HepG2 (cell line): ENCODE results near the gene SMARCC1. TPM values are rescaled to one million over a fixed set of nuclear protein-coding genes. Genes with fewer than 3 reads are reported as not detected.

Source experiments
- ATAC-seq: fragments of 200-7000 bp; cut with Tn5 transposase; 3 replicates; pipeline ENCODE4 v1.9.1; 2020; ENCODE audit warnings: mild to moderate bottlenecking, moderate library complexity
- BruUV-seq: library from RNA; stranded (reverse); fragments of 400-500 nt; replicated peaks from 2 replicates; lab custom pipeline; 2021; lab: Mats Ljungman, UMichigan
- CTCF ChIA-PET: fragments of 300-600 bp; formaldehyde crosslinking; extraction: SDS; loops from one replicate; lab custom pipeline; 2021; ENCODE audit warnings: low total read pairs, inconsistent platforms, low intra/inter-chr PET ratio; lab: Yijun Ruan, JAX
- POLR2A ChIA-PET: fragments of 350-600 bp; sonication (Branson Sonifier 250); formaldehyde crosslinking; loops from one replicate; lab custom pipeline; 2020; ENCODE audit warnings: antibody characterized with exemption, inconsistent platforms; lab: Yijun Ruan, JAX
- DNase-seq: peaks from one replicate; pipeline ENCODE4 v3.0.0-alpha.2; 2015; ENCODE audit warnings: low spot score
- FAIRE-seq: peaks from 3 replicates; lab custom pipeline; 2011; peaks lifted over from hg19 to GRCh38; lab: Jason Lieb, UNC
- H2AFZ ChIP-seq: one replicate; pipeline ENCODE4 v1.6.1; 2011; ENCODE audit warnings: low read length, inconsistent platforms
- H3K27ac ChIP-seq: fragments of 300-600 bp; 3 replicates; pipeline ENCODE4 v1.8.0; 2011; ENCODE audit warnings: mixed run types, mild to moderate bottlenecking, mixed read lengths, low read length, inconsistent platforms; ENCODE audit not compliant: insufficient read depth; ENCODE audit errors: extremely low read length
- H3K27me3 ChIP-seq, 2 experiments: fragments of 200-600 bp in 1 of 2; 2 replicates in 1 of 2; 3 replicates in 1 of 2; pipeline versions ENCODE4 v1.6.0 to v1.8.0; 2011; ENCODE audit warnings: low read length in 2 of 2, mild to moderate bottlenecking in 2 of 2, moderate library complexity in 2 of 2, inconsistent platforms in 1 of 2; ENCODE audit not compliant: insufficient read depth in 2 of 2, control insufficient read depth in 1 of 2
- H3K36me3 ChIP-seq, 2 experiments: fragments of 200-600 bp in 1 of 2; replicated peaks in 1 of 2; 2 replicates in 1 of 2; 3 replicates in 1 of 2; pipeline versions ENCODE4 v1.5.1 to v1.8.0; 2011; ENCODE audit warnings: low read length in 2 of 2, inconsistent platforms in 1 of 2; ENCODE audit not compliant: insufficient read depth in 2 of 2, control insufficient read depth in 1 of 2
- H3K4me1 ChIP-seq: 2 replicates; pipeline ENCODE4 v1.5.1; 2012; ENCODE audit warnings: low read length, inconsistent platforms; ENCODE audit not compliant: insufficient read depth
- H3K4me2 ChIP-seq: 2 replicates; pipeline ENCODE4 v1.6.0; 2011; ENCODE audit warnings: low read depth, low read length, inconsistent platforms
- H3K4me3 ChIP-seq, 3 experiments: fragments of 200-600 bp in 1 of 3; sonication (generic), shearing (Covaris generic) in 1 of 3; replicated peaks in 1 of 3; 2 replicates each; pipeline ENCODE4 v1.5.1; 2011 to 2016; ENCODE audit warnings: low read length in 3 of 3, inconsistent platforms in 2 of 3, low read depth in 2 of 3, mild to moderate bottlenecking in 2 of 3, control low read depth in 1 of 3, mixed read lengths in 1 of 3; ENCODE audit not compliant: insufficient read depth in 1 of 3
- H3K79me2 ChIP-seq: one replicate; pipeline ENCODE4 v1.6.1; 2011; ENCODE audit warnings: low read length, inconsistent platforms; ENCODE audit not compliant: insufficient read depth
- H3K9ac ChIP-seq: 2 replicates; pipeline ENCODE4 v1.6.0; 2011; ENCODE audit warnings: mild to moderate bottlenecking, low read depth, low read length, inconsistent platforms; ENCODE audit not compliant: insufficient read depth
- H3K9me3 ChIP-seq: 2 replicates; pipeline ENCODE4 v1.5.1; 2012; ENCODE audit warnings: mild to moderate bottlenecking, low read length
- H4K20me1 ChIP-seq: 2 replicates; pipeline ENCODE4 v1.6.0; 2011; ENCODE audit warnings: inconsistent platforms, mild to moderate bottlenecking, low read length, moderate library complexity; ENCODE audit not compliant: insufficient read depth
- PITX1 ChIP-seq: sonication (generic); formaldehyde crosslinking; IDR thresholded peaks from 2 replicates; pipeline ENCODE4 v1.5.1; 2020; ENCODE audit warnings: mild to moderate bottlenecking, missing genetic modification reagents
- ZNF24 ChIP-seq: fragments of 450-650 bp; IDR thresholded peaks from 2 replicates; pipeline ENCODE4 v1.6.1; 2017; ENCODE audit warnings: antibody characterized with exemption, mild to moderate bottlenecking
- ZNF549 ChIP-seq: sonication (generic); formaldehyde crosslinking; IDR thresholded peaks from 2 replicates; pipeline ENCODE4 v1.5.0; 2020; ENCODE audit warnings: missing genetic modification reagents
- ZNF709 ChIP-seq: sonication (generic); formaldehyde crosslinking; IDR thresholded peaks from 2 replicates; pipeline ENCODE4 v1.5.0; 2020; ENCODE audit warnings: mild to moderate bottlenecking, missing genetic modification reagents
- WGBS: methylation state at CpG from one replicate; pipeline ENCODE4 v1.1.6; 2017; ENCODE audit warnings: low lambda C conversion rate; 5-methylcytosine and 5-hydroxymethylcytosine counted together
- in situ Hi-C: cut with HindIII; loops from 2 replicates; pipeline ENCODE4 v1.10.0; 2017; ENCODE audit warnings: low pct_unique_long_range_greater_than_20kb; ENCODE audit not compliant: extremely low pct_ligation_motif_present
- intact Hi-C: fragments of 100-400 bp; cut with micrococcal nuclease; formaldehyde crosslinking; loops from one replicate; pipeline ENCODE4 v1.10.0; 2022; ENCODE audit not compliant: unreplicated experiment
- polyA plus RNA-seq, 8 experiments: library from polyadenylated mRNA; depleted of rRNA in 3 of 8; stranded (reverse) in 7 of 8; unstranded in 1 of 8; fragments of >200 nt; fragmentation: Illumina TruSeq in 4 of 8; extraction: Trizol in 4 of 8; gene quantifications; 2 replicates each; pipeline versions ENCODE4 v1.2.1 to v1.2.3, GENCODE V29; 2011 to 2016; ENCODE audit warnings: low read depth in 4 of 8, missing spikeins in 1 of 8, mixed read lengths in 1 of 8; ENCODE audit not compliant: insufficient read depth in 1 of 8
- total RNA-seq, 5 experiments: library from RNA; depleted of rRNA; stranded (reverse); fragments of >200 nt; fragmentation: Illumina TruSeq; extraction: Trizol; gene quantifications; 2 replicates each; pipeline ENCODE4 v1.2.3, GENCODE V29; 2016; ENCODE audit warnings: low read depth in 1 of 5
- TF ChIP-seq, protein P1 (sequence below): sonication (generic); formaldehyde crosslinking; IDR thresholded peaks from 2 replicates; pipeline ENCODE4 v1.8.0; 2022; ENCODE audit warnings: mild to moderate bottlenecking, missing genetic modification reagents, borderline replicate concordance
- TF ChIP-seq, protein P2 (sequence below): sonication (generic); formaldehyde crosslinking; IDR thresholded peaks from 2 replicates; pipeline ENCODE4 v1.5.1; 2020; ENCODE audit warnings: mild to moderate bottlenecking, missing genetic modification reagents
- TF ChIP-seq, protein P3 (sequence below): sonication (generic); formaldehyde crosslinking; IDR thresholded peaks from 2 replicates; pipeline ENCODE4 v1.4.0; 2020; ENCODE audit warnings: missing genetic modification reagents
- TF ChIP-seq, protein P4 (sequence below): IDR thresholded peaks from 2 replicates; pipeline ENCODE4 v1.6.1; 2018; ENCODE audit warnings: missing genetic modification reagents, mild to moderate bottlenecking, missing compliant biosample characterization
- TF ChIP-seq, protein P5 (sequence below), 2 experiments: IDR thresholded peaks; 2 replicates each; pipeline ENCODE4 v1.6.1; 2011 to 2012; ENCODE audit warnings: low read length in 2 of 2, borderline replicate concordance in 1 of 2, low read depth in 1 of 2, mild to moderate bottlenecking in 1 of 2, moderate library complexity in 1 of 2

The SMARCC1 gene
- total and polyA plus RNA-seq, 2 of the 13 experiments (the other 11 are each of a cell fraction or from before 2014, with no cell fraction given): 47.9 to 58.4 TPM

DNA sequence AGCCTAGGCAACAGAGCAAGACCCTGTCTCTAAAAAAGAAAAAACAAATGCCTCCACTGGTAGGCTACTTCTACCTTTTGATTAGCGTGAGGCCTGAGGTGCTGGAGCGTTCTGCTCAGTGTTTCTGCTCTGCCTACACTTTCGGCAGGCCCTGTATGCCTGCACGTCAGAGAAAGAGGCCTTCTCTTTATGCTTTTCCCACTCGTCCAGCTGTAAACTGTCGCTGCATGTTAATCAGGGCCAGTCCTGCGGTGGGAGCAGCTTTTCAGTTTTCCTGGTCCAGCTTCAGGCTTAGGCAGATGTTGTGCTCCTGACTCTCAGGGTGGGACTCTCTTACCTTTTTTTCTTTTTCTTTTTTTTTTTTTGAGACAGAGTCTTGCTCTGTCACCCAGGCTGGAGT, 228.3 kb downstream of the SMARCC1 start:
- Histone ChIP-seq H3K27ac (no peak overlapping the region), H3K36me3 (no peaks in the 10 kb centered on the region), H3K27me3 (peaks cover 0 to 4% of the 10 kb centered on the region in 2 experiments; a peak in 1 of 5 replicates), H3K9ac (no peak overlapping the region), H4K20me1 (no peaks in the 10 kb centered on the region), H3K4me2 (no peak overlapping the region), H2AFZ (no peak overlapping the region), H3K79me2 (no peaks in the 10 kb centered on the region), H3K9me3 (no peaks in the 10 kb centered on the region), H3K4me1 (no peaks in the 10 kb centered on the region), H3K4me3 (no peak overlapping the region)
- 49% methylated on average over 7 of the region's 7 CpGs for WGBS
- ATAC-seq: no peak
- no TSS peak for BruUV-seq
- POLR2A ChIA-PET: no interaction called here
- DNase-seq: no peak
- in situ Hi-C loops: no loop called here
- FAIRE-seq: no peak
- CTCF ChIA-PET: no interaction called here
- intact Hi-C loops: no loop called here
- TF ChIP-seq ZNF549 (CRISPR knock-in tag) (no peak), ZNF709 (CRISPR knock-in tag) (no peak), PITX1 (CRISPR knock-in tag) (no peak), ZNF24 (no peak)
- TF ChIP-seq, protein P1, sequence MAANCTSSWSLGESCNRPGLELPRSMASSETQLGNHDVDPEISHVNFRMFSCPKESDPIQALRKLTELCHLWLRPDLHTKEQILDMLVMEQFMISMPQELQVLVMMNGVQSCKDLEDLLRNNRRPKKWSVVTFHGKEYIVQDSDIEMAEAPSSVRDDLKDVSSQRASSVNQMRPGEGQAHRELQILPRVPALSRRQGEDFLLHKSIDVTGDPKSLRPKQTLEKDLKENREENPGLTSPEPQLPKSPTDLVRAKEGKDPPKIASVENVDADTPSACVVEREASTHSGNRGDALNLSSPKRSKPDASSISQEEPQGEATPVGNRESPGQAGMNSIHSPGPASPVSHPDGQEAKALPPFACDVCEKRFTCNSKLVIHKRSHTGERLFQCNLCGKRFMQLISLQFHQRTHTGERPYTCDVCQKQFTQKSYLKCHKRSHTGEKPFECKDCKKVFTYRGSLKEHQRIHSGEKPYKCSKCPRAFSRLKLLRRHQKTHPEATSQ (CRISPR knock-in tag): no peak
- TF ChIP-seq, protein P2, sequence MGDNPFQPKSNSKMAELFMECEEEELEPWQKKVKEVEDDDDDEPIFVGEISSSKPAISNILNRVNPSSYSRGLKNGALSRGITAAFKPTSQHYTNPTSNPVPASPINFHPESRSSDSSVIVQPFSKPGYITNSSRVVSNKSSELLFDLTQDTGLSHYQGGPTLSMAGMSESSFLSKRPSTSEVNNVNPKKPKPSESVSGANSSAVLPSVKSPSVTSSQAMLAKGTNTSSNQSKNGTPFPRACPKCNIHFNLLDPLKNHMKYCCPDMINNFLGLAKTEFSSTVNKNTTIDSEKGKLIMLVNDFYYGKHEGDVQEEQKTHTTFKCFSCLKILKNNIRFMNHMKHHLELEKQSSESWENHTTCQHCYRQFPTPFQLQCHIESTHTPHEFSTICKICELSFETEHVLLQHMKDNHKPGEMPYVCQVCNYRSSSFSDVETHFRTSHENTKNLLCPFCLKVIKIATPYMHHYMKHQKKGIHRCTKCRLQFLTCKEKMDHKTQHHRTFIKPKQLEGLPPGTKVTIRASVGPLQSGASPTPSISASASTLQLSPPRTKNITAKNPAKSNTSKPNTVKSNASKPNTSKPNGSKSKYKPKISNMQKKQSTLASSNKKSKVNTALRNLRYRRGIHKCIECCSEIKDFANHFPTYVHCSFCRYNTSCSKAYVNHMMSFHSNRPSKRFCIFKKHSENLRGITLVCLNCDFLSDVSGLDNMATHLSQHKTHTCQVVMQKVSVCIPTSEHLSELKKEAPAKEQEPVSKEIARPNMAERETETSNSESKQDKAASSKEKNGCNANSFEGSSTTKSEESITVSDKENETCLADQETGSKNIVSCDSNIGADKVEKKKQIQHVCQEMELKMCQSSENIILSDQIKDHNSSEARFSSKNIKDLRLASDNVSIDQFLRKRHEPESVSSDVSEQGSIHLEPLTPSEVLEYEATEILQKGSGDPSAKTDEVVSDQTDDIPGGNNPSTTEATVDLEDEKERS (CRISPR knock-in tag): no peak
- TF ChIP-seq, protein P3, sequence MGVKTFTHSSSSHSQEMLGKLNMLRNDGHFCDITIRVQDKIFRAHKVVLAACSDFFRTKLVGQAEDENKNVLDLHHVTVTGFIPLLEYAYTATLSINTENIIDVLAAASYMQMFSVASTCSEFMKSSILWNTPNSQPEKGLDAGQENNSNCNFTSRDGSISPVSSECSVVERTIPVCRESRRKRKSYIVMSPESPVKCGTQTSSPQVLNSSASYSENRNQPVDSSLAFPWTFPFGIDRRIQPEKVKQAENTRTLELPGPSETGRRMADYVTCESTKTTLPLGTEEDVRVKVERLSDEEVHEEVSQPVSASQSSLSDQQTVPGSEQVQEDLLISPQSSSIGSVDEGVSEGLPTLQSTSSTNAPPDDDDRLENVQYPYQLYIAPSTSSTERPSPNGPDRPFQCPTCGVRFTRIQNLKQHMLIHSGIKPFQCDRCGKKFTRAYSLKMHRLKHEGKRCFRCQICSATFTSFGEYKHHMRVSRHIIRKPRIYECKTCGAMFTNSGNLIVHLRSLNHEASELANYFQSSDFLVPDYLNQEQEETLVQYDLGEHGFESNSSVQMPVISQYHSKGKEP: no peak
- TF ChIP-seq, protein P4, sequence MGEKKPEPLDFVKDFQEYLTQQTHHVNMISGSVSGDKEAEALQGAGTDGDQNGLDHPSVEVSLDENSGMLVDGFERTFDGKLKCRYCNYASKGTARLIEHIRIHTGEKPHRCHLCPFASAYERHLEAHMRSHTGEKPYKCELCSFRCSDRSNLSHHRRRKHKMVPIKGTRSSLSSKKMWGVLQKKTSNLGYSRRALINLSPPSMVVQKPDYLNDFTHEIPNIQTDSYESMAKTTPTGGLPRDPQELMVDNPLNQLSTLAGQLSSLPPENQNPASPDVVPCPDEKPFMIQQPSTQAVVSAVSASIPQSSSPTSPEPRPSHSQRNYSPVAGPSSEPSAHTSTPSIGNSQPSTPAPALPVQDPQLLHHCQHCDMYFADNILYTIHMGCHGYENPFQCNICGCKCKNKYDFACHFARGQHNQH (CRISPR knock-in tag): no peak
- TF ChIP-seq, protein P5, sequence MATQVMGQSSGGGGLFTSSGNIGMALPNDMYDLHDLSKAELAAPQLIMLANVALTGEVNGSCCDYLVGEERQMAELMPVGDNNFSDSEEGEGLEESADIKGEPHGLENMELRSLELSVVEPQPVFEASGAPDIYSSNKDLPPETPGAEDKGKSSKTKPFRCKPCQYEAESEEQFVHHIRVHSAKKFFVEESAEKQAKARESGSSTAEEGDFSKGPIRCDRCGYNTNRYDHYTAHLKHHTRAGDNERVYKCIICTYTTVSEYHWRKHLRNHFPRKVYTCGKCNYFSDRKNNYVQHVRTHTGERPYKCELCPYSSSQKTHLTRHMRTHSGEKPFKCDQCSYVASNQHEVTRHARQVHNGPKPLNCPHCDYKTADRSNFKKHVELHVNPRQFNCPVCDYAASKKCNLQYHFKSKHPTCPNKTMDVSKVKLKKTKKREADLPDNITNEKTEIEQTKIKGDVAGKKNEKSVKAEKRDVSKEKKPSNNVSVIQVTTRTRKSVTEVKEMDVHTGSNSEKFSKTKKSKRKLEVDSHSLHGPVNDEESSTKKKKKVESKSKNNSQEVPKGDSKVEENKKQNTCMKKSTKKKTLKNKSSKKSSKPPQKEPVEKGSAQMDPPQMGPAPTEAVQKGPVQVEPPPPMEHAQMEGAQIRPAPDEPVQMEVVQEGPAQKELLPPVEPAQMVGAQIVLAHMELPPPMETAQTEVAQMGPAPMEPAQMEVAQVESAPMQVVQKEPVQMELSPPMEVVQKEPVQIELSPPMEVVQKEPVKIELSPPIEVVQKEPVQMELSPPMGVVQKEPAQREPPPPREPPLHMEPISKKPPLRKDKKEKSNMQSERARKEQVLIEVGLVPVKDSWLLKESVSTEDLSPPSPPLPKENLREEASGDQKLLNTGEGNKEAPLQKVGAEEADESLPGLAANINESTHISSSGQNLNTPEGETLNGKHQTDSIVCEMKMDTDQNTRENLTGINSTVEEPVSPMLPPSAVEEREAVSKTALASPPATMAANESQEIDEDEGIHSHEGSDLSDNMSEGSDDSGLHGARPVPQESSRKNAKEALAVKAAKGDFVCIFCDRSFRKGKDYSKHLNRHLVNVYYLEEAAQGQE (IDR thresholded peaks at IDR 0.05; ENCODE audit: borderline replicate concordance in 1 of 2, low read depth in 1 of 2, low read length in 2 of 2): no peak
